ENCODE measurements around the gene OR51I1.

- TF ChIP-seq, protein P1, sequence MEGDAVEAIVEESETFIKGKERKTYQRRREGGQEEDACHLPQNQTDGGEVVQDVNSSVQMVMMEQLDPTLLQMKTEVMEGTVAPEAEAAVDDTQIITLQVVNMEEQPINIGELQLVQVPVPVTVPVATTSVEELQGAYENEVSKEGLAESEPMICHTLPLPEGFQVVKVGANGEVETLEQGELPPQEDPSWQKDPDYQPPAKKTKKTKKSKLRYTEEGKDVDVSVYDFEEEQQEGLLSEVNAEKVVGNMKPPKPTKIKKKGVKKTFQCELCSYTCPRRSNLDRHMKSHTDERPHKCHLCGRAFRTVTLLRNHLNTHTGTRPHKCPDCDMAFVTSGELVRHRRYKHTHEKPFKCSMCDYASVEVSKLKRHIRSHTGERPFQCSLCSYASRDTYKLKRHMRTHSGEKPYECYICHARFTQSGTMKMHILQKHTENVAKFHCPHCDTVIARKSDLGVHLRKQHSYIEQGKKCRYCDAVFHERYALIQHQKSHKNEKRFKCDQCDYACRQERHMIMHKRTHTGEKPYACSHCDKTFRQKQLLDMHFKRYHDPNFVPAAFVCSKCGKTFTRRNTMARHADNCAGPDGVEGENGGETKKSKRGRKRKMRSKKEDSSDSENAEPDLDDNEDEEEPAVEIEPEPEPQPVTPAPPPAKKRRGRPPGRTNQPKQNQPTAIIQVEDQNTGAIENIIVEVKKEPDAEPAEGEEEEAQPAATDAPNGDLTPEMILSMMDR (IDR thresholded peaks at IDR 0.05): no peak
- no peak for TF ChIP-seq POLR2A (IDR thresholded peaks at IDR 0.05)
Measured at GRCh38 chr11:5486421-5486820, 45.1 kb upstream of the OR51I1 start.
